GM12864 (cell line): ENCODE data around the gene PRMT7.

Experiments used
- DNase-seq: peaks from one replicate; pipeline ENCODE4 v3.0.0-alpha.2; 2011; ENCODE audit warnings: low read depth
- H3K4me3 ChIP-seq: 2 replicates; pipeline ENCODE4 v1.5.1; 2011; ENCODE audit warnings: mild to moderate bottlenecking, low read depth, low read length, control low read depth
- CTCF ChIP-seq: IDR thresholded peaks from 2 replicates; pipeline ENCODE4 v1.5.1; 2011; ENCODE audit warnings: low read depth, mild to moderate bottlenecking, moderate library complexity, low read length, control low read depth, inconsistent platforms; ENCODE audit errors: missing control alignments

PRMT7 gene

DNA sequence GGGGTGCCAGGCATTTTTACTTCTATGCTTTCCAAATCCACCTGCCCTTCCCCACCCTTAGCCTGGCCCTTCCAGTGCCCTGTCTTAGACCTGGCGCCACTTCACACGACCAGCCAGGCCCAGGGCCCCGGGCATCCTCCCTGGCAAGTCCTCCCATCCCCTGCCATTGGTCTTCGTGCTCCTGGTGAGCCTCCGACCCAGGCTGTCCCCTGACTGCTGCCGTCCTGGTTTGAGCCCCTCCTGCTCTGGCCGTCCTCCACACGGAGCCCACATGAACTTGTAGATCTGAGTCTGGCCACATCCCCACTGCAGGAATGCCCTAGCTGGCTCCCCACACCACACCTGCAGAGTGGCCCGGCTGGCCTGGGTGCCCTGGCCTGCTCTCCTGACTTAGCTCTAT, 44.0 kb downstream of the PRMT7 start:
- no peak for DNase-seq
- H3K4me3 ChIP-seq: no peak overlapping the region
- no peak for TF ChIP-seq CTCF

DNA sequence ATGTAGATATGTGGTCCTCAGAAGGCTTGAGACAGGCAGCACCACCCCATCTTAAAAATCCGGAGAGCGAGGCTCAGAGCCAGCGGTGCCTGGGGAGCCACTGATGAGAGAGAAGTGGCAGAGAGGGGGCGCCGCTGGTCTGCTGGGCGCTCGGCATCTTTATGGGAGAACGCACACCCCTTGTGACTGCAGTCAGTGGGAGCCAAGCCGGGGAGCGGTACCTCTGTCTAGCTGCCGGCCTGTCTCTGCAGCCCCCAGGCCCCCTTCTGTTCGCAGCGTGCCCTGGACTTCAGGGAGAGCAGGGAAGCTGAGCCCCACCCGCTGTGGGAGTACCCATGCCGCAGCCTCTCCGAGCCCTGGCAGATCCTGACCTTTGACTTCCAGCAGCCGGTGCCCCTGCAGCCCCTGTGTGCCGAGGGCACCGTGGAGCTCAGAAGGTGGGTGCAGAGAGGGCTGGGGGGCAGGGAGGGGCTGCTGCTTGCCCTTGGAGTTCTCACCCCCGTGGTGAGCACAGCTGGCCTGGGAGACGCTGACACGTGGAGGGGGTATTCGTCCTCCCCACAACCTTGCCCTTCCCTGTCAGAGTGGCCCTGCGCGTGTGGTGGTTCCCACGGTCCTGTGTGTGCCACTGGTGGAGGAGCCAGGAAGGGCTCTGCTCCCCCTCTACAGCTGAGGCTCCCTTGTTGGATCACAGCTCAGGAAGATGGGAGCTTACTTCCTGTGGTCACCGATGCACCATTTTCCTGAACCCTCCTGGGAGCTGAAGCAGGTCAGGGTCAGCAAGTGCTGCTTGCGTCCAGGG, 44.8 kb downstream of the PRMT7 start:
- no peak overlapping the region for H3K4me3 ChIP-seq
- no peak for DNase-seq
- TF ChIP-seq CTCF: no peak

DNA sequence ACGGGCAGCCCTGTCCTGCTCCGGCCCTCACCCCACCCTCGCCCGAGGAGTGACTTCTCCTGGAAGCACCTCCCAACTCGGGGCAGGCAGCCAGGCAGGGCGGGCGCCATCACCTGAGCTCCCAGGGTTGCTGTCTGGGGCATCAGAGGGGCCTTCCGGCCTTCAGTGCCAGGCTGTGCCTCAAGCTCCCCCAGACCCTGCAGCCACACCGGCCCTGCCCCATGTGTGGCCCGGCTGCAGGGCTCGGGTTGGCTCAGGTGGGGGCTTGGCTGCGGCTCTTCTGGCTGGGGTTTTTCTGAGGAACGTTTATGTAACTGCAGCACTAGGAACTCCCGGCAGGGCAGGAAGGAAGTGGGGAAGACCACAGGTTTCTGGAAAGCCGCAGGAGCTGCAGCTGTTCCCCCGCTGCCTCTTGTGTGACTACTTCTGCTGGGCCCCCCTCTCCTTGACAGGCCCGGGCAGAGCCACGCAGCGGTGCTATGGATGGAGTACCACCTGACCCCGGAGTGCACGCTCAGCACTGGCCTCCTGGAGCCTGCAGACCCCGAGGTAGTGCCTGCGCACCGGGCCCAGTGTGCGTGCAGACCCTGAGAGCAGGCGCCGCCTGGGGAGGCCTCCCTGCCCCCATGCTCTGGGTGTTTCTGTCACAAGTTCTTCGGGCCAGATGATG, 45.6 kb downstream of the PRMT7 start:
- TF ChIP-seq CTCF: no peak
- DNase-seq: peak; percentile 77
- no peak overlapping the region for H3K4me3 ChIP-seq

DNA sequence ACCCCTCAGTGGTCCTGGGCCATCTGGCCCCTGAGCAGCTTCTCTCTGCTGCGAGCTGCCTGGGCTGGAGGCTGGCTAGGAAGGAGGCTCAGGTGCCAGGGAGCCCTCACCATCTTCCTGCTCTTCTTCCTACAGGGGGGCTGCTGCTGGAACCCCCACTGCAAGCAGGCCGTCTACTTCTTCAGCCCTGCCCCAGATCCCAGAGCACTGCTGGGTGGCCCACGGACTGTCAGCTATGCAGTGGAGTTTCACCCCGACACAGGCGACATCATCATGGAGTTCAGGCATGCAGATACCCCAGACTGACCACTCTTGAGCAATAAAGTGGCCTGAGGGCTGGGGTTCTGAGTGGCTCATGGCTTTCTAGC, 46.1 kb downstream of the PRMT7 start:
- no peak overlapping the region for H3K4me3 ChIP-seq
- no peak for TF ChIP-seq CTCF
- DNase-seq: no peak

DNA sequence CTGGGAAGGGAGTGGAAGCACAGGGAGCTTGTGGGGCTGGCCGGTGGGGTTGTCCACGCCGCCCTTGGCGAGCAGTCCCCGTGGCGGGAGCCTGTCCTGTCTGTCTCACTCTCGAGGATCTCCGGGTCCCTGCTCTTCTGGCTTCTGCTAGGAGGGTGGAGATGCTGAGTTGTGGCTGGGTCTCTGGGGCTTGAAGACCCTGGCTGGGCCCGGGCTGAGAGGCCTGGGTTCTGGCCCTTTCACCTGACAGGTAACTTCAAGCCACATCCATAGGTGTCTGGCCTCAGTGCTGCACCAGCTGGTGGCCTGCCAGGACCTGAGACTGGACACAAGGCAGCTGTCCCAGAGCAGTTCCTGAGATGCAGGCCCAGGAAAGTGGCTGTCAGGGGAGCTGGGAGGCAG, 46.7 kb downstream of the PRMT7 start:
- no peak overlapping the region for H3K4me3 ChIP-seq
- TF ChIP-seq CTCF: peak; percentile 6
- no peak for DNase-seq

DNA sequence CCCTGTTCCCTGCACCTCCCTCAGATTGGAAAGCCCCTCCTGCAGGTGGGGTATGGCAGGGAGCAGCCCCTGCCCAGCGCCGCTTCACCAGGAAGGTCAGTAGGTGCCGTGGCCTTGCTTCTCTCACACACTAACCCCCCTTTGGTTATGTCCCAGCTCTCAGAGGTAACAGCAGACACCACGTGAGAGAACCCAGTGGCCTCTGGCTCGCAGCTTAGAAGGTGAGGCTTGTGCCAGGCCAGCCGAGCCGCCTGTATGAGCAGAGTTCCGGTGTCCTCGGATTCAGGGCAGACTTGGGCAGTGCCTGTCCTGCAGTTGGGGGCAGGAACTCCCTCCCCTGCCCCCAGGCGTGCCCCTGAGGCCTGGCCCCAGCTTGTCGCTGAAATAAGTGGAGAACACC, 47.1 kb downstream of the PRMT7 start:
- TF ChIP-seq CTCF: no peak
- H3K4me3 ChIP-seq: no peak overlapping the region
- no peak for DNase-seq

DNA sequence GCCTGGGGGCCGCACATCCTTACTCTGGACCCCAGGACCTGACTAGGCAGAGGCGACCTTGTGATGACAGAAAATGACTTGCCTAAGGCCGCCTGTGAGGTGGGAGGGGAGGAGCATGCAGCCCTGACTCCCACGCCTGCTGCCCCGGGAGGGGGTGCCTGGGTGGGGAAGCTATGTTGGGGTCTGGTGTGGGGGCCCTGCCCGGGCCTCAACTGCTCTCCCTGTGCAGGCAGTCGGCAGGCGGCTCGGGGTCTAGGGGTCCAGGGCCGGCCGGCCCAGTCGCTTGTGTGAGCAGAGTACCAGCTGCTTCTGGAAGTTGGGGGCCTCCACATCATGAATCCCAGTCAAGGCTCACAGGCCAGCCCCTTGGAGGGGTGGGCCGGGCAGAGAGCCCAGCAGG, 48.1 kb downstream of the PRMT7 start:
- DNase-seq: no peak
- TF ChIP-seq CTCF: no peak

More for the DNA sequence above, 48.1 kb downstream of the PRMT7 start:
- H3K4me3 ChIP-seq: no peak overlapping the region
